Measurements from ENCODE around the gene SMC4. TPM values are rescaled to one million over a fixed set of nuclear protein-coding genes. Genes with fewer than 3 reads are reported as not detected.

The SMC4 gene
- total and polyA plus RNA-seq, 10 of the 15 experiments (the other 5 are each of a cell fraction or from before 2014, with no cell fraction given), result 75.6 to 288 (median 136) TPM

DNA sequence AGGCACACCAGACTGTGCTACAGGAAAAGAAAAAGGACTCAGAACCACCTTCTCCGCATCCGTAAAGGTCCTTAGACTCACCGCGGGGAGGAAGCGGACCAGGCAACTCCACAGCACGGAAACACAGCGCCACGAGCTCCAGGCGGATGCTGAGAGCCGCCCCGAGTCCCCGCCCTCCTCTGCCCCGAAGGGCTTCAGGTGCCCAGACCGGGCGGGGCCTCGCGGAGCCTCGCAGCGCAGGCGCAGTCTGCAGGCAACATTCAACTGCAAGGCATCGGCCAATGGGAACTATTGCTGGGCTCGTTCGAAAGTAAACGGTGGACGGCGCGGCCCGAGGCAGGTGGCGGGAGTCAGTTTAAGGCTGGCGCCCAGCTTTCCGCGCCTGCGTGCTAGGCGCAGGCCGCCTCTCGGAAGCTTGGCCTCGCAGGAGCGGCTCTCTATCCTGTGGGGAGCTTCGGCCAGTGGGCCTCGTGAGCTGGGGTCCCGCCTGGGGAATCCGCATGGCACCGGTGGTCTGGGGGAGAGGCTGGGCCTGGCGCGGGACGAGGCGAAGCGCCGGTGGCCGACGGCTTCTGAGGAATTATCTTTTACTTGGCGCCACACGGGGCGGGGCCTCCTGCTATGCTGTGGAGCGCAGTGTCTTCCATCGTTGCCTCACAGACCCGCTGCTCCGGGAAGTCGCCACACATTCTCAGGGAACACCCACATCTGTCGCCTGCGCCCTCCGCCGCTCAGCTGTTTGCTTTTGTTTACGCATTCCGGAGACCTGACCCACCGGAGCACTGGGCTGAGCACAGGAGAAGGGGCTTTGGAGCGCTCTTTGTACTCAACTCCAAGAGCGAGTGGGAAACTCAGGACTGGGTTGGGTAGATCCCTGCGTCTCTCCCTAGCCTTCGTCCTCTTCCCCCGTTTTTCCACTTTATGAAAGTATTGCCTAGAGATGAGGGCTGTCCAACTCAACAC, 50.5 kb downstream of the SMC4 start, which contains the start of gene TRIM59 (continued):
- TF ChIP-seq, protein P1, sequence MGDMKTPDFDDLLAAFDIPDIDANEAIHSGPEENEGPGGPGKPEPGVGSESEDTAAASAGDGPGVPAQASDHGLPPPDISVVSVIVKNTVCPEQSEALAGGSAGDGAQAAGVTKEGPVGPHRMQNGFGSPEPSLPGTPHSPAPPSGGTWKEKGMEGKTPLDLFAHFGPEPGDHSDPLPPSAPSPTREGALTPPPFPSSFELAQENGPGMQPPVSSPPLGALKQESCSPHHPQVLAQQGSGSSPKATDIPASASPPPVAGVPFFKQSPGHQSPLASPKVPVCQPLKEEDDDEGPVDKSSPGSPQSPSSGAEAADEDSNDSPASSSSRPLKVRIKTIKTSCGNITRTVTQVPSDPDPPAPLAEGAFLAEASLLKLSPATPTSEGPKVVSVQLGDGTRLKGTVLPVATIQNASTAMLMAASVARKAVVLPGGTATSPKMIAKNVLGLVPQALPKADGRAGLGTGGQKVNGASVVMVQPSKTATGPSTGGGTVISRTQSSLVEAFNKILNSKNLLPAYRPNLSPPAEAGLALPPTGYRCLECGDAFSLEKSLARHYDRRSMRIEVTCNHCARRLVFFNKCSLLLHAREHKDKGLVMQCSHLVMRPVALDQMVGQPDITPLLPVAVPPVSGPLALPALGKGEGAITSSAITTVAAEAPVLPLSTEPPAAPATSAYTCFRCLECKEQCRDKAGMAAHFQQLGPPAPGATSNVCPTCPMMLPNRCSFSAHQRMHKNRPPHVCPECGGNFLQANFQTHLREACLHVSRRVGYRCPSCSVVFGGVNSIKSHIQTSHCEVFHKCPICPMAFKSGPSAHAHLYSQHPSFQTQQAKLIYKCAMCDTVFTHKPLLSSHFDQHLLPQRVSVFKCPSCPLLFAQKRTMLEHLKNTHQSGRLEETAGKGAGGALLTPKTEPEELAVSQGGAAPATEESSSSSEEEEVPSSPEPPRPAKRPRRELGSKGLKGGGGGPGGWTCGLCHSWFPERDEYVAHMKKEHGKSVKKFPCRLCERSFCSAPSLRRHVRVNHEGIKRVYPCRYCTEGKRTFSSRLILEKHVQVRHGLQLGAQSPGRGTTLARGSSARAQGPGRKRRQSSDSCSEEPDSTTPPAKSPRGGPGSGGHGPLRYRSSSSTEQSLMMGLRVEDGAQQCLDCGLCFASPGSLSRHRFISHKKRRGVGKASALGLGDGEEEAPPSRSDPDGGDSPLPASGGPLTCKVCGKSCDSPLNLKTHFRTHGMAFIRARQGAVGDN (IDR thresholded peaks at IDR 0.05), result peak; percentile 100
- no peak for TF ChIP-seq RBBP5 (conservative IDR thresholded peaks at IDR 0.05)
- no peak; the same call in 1 of the 2 replicates for TF ChIP-seq YY1 (IDR thresholded peaks at IDR 0.05; ENCODE audit: low read depth, low read length)
- TF ChIP-seq ESRRA (IDR thresholded peaks at IDR 0.05; ENCODE audit: low read length), result no peak
- TF ChIP-seq, protein P2, sequence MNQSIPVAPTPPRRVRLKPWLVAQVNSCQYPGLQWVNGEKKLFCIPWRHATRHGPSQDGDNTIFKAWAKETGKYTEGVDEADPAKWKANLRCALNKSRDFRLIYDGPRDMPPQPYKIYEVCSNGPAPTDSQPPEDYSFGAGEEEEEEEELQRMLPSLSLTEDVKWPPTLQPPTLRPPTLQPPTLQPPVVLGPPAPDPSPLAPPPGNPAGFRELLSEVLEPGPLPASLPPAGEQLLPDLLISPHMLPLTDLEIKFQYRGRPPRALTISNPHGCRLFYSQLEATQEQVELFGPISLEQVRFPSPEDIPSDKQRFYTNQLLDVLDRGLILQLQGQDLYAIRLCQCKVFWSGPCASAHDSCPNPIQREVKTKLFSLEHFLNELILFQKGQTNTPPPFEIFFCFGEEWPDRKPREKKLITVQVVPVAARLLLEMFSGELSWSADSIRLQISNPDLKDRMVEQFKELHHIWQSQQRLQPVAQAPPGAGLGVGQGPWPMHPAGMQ (IDR thresholded peaks at IDR 0.05; ENCODE audit: borderline replicate concordance), result no peak
- peak; percentile 64; the same call in 2 of the 3 replicates for TF ChIP-seq POU2F2 (IDR thresholded peaks at IDR 0.05; ENCODE audit: borderline replicate concordance, low read depth, low read length)
- TF ChIP-seq, protein P3, sequence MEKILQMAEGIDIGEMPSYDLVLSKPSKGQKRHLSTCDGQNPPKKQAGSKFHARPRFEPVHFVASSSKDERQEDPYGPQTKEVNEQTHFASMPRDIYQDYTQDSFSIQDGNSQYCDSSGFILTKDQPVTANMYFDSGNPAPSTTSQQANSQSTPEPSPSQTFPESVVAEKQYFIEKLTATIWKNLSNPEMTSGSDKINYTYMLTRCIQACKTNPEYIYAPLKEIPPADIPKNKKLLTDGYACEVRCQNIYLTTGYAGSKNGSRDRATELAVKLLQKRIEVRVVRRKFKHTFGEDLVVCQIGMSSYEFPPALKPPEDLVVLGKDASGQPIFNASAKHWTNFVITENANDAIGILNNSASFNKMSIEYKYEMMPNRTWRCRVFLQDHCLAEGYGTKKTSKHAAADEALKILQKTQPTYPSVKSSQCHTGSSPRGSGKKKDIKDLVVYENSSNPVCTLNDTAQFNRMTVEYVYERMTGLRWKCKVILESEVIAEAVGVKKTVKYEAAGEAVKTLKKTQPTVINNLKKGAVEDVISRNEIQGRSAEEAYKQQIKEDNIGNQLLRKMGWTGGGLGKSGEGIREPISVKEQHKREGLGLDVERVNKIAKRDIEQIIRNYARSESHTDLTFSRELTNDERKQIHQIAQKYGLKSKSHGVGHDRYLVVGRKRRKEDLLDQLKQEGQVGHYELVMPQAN (conservative IDR thresholded peaks at IDR 0.05), result no peak; the same call in none of the 2 replicates
- TF ChIP-seq SP1 (IDR thresholded peaks at IDR 0.05; ENCODE audit: low read depth, low read length), result peak; percentile 82
- no peak for TF ChIP-seq HCFC1 (IDR thresholded peaks at IDR 0.05; ENCODE audit: low read length)
- TF ChIP-seq MTA2 (IDR thresholded peaks at IDR 0.05; ENCODE audit: low read depth), result no peak; the same call in 1 of the 2 replicates
- peak; percentile 69; the same call in 1 of the 2 replicates for TF ChIP-seq CREB1 (IDR thresholded peaks at IDR 0.05; ENCODE audit: low read depth)
- no peak for TF ChIP-seq ASH2L (IDR thresholded peaks at IDR 0.05; ENCODE audit: borderline replicate concordance, low read depth)
- no peak for TF ChIP-seq EP300 (IDR thresholded peaks at IDR 0.05; ENCODE audit: borderline replicate concordance in 1 of 2, control insufficient read depth in 1 of 2, low read depth in 2 of 2, low read length in 2 of 2)
- TF ChIP-seq RB1 (IDR thresholded peaks at IDR 0.05; ENCODE audit: borderline replicate concordance), result peak; percentile 20; the same call in 1 of the 2 replicates
- no peak for TF ChIP-seq PAX8 (IDR thresholded peaks at IDR 0.05)
- peak; percentile 100 for TF ChIP-seq FOXM1 (IDR thresholded peaks at IDR 0.05; ENCODE audit: low read depth, low read length)
- TF ChIP-seq, protein P4, sequence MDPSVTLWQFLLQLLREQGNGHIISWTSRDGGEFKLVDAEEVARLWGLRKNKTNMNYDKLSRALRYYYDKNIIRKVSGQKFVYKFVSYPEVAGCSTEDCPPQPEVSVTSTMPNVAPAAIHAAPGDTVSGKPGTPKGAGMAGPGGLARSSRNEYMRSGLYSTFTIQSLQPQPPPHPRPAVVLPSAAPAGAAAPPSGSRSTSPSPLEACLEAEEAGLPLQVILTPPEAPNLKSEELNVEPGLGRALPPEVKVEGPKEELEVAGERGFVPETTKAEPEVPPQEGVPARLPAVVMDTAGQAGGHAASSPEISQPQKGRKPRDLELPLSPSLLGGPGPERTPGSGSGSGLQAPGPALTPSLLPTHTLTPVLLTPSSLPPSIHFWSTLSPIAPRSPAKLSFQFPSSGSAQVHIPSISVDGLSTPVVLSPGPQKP (IDR thresholded peaks at IDR 0.05; ENCODE audit: low read depth, low read length), result no peak
- no peak for TF ChIP-seq FOS (IDR thresholded peaks at IDR 0.05; ENCODE audit: borderline replicate concordance, extremely low read depth, insufficient read length)
- TF ChIP-seq MXI1 (IDR thresholded peaks at IDR 0.05; ENCODE audit: low read depth, low read length), result peak; percentile 75
- 0 out of 2 replicates have a peak, but pooled peaks have one; percentile 8 for TF ChIP-seq NR2F1 (conservative IDR thresholded peaks at IDR 0.05)
- TF ChIP-seq RFX5 (IDR thresholded peaks at IDR 0.05; ENCODE audit: low read depth, low read length), result no peak
- no peak for TF ChIP-seq ATF7 (IDR thresholded peaks at IDR 0.05; ENCODE audit: low read depth)

Measured in GM12878 (cell line).